K562 (cell line): ENCODE results near the gene SH3RF1. TPM values are rescaled to one million over a fixed set of nuclear protein-coding genes. Genes with fewer than 3 reads are reported as not detected.

Experiments used
- ATAC-seq: fragments of 200-7000 bp; cut with Tn5 transposase; 3 replicates; pipeline ENCODE4 v1.9.1; 2020; ENCODE audit warnings: moderate library complexity
- BruUV-seq: library from RNA; stranded (reverse); fragments of 400-500 nt; replicated peaks from 2 replicates; lab custom pipeline; 2021; lab: Mats Ljungman, UMichigan
- CTCF ChIA-PET: fragments of 300-600 bp; formaldehyde crosslinking; extraction: SDS; loops from one replicate; lab custom pipeline; 2021; ENCODE audit warnings: low intra/inter-chr PET ratio; lab: Yijun Ruan, JAX
- POLR2A ChIA-PET: fragments of 300-600, 350-650 bp; sonication (Branson Sonifier 250); formaldehyde crosslinking; extraction: SDS; loops from one replicate; lab custom pipeline; 2021; ENCODE audit warnings: antibody characterized with exemption, inconsistent platforms; lab: Yijun Ruan, JAX
- DNase-seq, 4 experiments: peaks; one replicate each; pipeline versions ENCODE4 v3.0.0 to v3.0.0-alpha.2; 2011 to 2018; ENCODE audit warnings: low spot score in 3 of 4, mixed read lengths in 3 of 4; ENCODE audit errors: extremely low read depth in 1 of 4
- FAIRE-seq: peaks from 2 replicates; lab custom pipeline; 2011; peaks lifted over from hg19 to GRCh38; lab: Jason Lieb, UNC
- H2AFZ ChIP-seq: 2 replicates; pipeline ENCODE4 v1.6.0; 2011; ENCODE audit warnings: low read depth, low read length, control low read depth, inconsistent platforms
- H3K27ac ChIP-seq: fragments of 200-600 bp; 3 replicates; pipeline ENCODE4 v1.8.0; 2011; ENCODE audit warnings: low read depth, mild to moderate bottlenecking, control low read depth, inconsistent platforms, low read length, moderate library complexity, mixed read lengths; ENCODE audit errors: extremely low read depth
- H3K27me3 ChIP-seq, 2 experiments: fragments of 300-600 bp in 1 of 2; 2 replicates in 1 of 2; 3 replicates in 1 of 2; pipeline versions ENCODE4 v1.6.0 to v1.8.0; 2011; ENCODE audit warnings: inconsistent platforms in 2 of 2, low read length in 2 of 2, mild to moderate bottlenecking in 1 of 2, mixed read lengths in 1 of 2, moderate library complexity in 1 of 2; ENCODE audit not compliant: control insufficient read depth in 2 of 2, insufficient read depth in 2 of 2
- H3K36me3 ChIP-seq: fragments of 300-600 bp; 3 replicates; pipeline ENCODE4 v1.8.0; 2011; ENCODE audit warnings: mild to moderate bottlenecking, low read length, inconsistent platforms; ENCODE audit not compliant: control insufficient read depth, insufficient read depth
- H3K4me1 ChIP-seq, 2 experiments: fragments of 200-600 bp in 1 of 2; replicated peaks in 1 of 2; 2 replicates in 1 of 2; 3 replicates in 1 of 2; pipeline versions ENCODE4 v1.5.1 to v1.8.0; 2011; ENCODE audit warnings: inconsistent platforms in 2 of 2, low read length in 2 of 2, mild to moderate bottlenecking in 1 of 2, mixed read lengths in 1 of 2, moderate library complexity in 1 of 2; ENCODE audit not compliant: control insufficient read depth in 2 of 2, insufficient read depth in 2 of 2
- H3K4me2 ChIP-seq: 2 replicates; pipeline ENCODE4 v1.6.1; 2011; ENCODE audit warnings: low read length, control low read depth, inconsistent platforms, mixed read lengths; ENCODE audit not compliant: insufficient read depth
- H3K4me3 ChIP-seq: fragments of 200-600 bp; sonication (generic), shearing (Covaris generic); 2 replicates; pipeline ENCODE4 v1.5.1; 2016; ENCODE audit warnings: control low read depth, inconsistent platforms
- H3K79me2 ChIP-seq: fragments of 200-600 bp; 3 replicates; pipeline ENCODE4 v1.8.0; 2011; ENCODE audit warnings: low read length, inconsistent platforms; ENCODE audit not compliant: control insufficient read depth, insufficient read depth
- H3K9ac ChIP-seq, 2 experiments: 2 replicates each; pipeline versions ENCODE4 v1.6.0 to v1.6.1; 2011; ENCODE audit warnings: low read depth in 2 of 2, low read length in 2 of 2, control low read depth in 1 of 2, inconsistent platforms in 1 of 2, mild to moderate bottlenecking in 1 of 2, mixed read lengths in 1 of 2; ENCODE audit not compliant: insufficient read depth in 1 of 2
- H3K9me1 ChIP-seq: one replicate; pipeline ENCODE4 v1.6.0; 2011; ENCODE audit warnings: inconsistent platforms, mild to moderate bottlenecking, low read length, moderate library complexity; ENCODE audit not compliant: control insufficient read depth, insufficient read depth
- H3K9me3 ChIP-seq: replicated peaks from 2 replicates; pipeline ENCODE4 v1.5.1; 2011; ENCODE audit warnings: low read depth, low read length, inconsistent platforms; ENCODE audit not compliant: control insufficient read depth, insufficient read depth
- H4K20me1 ChIP-seq: replicated peaks from 2 replicates; pipeline ENCODE4 v1.6.1; 2011; ENCODE audit warnings: low read length, inconsistent platforms, mixed read lengths; ENCODE audit not compliant: control insufficient read depth, insufficient read depth
- ARID1B ChIP-seq: fragments of 450-650 bp; IDR thresholded peaks from 2 replicates; pipeline ENCODE4 v1.6.1; 2016; ENCODE audit warnings: antibody characterized with exemption, mild to moderate bottlenecking, inconsistent platforms
- BCLAF1 ChIP-seq, 2 experiments: fragments of 450-650 bp in 1 of 2; IDR thresholded peaks; 2 replicates each; pipeline ENCODE4 v1.6.1; 2011 to 2017; ENCODE audit warnings: low read depth in 2 of 2, antibody characterized with exemption in 1 of 2, borderline replicate concordance in 1 of 2, low read length in 1 of 2, mild to moderate bottlenecking in 1 of 2, mixed read lengths in 1 of 2; ENCODE audit not compliant: control insufficient read depth in 1 of 2
- ELF4 ChIP-seq: fragments of 450-650 bp; formaldehyde crosslinking; IDR thresholded peaks from 2 replicates; pipeline ENCODE4 v1.4.0; 2022; ENCODE audit warnings: missing genetic modification characterization
- MYNN ChIP-seq, 2 experiments: sonication (generic); formaldehyde crosslinking in 1 of 2; IDR thresholded peaks; 2 replicates each; pipeline versions ENCODE4 v1.5.0 to v1.6.1; 2016 to 2020; ENCODE audit warnings: antibody characterized with exemption in 1 of 2, missing genetic modification reagents in 1 of 2
- RFX7 ChIP-seq: fragments of 250-450 bp; sonication (Bioruptor Pico); IDR thresholded peaks from 2 replicates; pipeline ENCODE4 v1.5.1; 2021; ENCODE audit warnings: mild to moderate bottlenecking
- ZBED1 ChIP-seq: IDR thresholded peaks from 2 replicates; pipeline ENCODE4 v1.6.1; 2014
- ZFX ChIP-seq: sonication (generic); formaldehyde crosslinking; IDR thresholded peaks from 2 replicates; pipeline ENCODE4 v1.8.0; 2022; ENCODE audit warnings: mild to moderate bottlenecking, missing genetic modification reagents, moderate library complexity
- ZNF778 ChIP-seq: fragments of 450-650 bp; formaldehyde crosslinking; IDR thresholded peaks from 2 replicates; pipeline ENCODE4 v1.4.0; 2020; ENCODE audit warnings: mild to moderate bottlenecking, moderate library complexity
- WGBS: fragments of 100-300 bp; shearing (Covaris generic); methylation state at CpG from one replicate; pipeline ENCODE4 v1.1.6; 2016; ENCODE audit warnings: low coverage, mixed read lengths; ENCODE audit not compliant: insufficient coverage; ENCODE audit errors: missing lambda C conversion rate; 5-methylcytosine and 5-hydroxymethylcytosine counted together
- in situ Hi-C: fragments of 300-500 bp; cut with MboI; formaldehyde crosslinking; loops from 4 replicates; pipeline ENCODE4 v1.15.0; 2018; ENCODE audit warnings: inconsistent platforms, mixed read lengths
- intact Hi-C: fragments of 100-400 bp; cut with micrococcal nuclease; formaldehyde crosslinking; loops from 2 replicates; pipeline ENCODE4 v1.14.2; 2022
- polyA plus RNA-seq, 8 experiments: library from polyadenylated mRNA; depleted of rRNA in 4 of 8; stranded (reverse) in 5 of 8; unstranded in 3 of 8; fragments of >200 nt; fragmentation: Nextera tagmentation in 2 of 8; fragmentation: Illumina TruSeq in 1 of 8; extraction: Ambion mirVana in 2 of 8; extraction: Trizol in 1 of 8; gene quantifications; 2 replicates each; pipeline versions ENCODE4 v1.2.1 to v1.2.3, GENCODE V29; 2011 to 2014; ENCODE audit warnings: inconsistent platforms in 1 of 8, missing spikeins in 1 of 8
- total RNA-seq, 7 experiments: library from RNA; depleted of rRNA in 6 of 7; stranded (reverse); fragments of >200 nt in 6 of 7; fragmentation: Illumina TruSeq in 2 of 7; extraction: Trizol in 2 of 7; gene quantifications; 2 replicates each; pipeline versions ENCODE4 v1.2.1 to v1.2.3, GENCODE V29; 2011 to 2021; ENCODE audit warnings: low replicate concordance in 1 of 7
- TF ChIP-seq, protein P1 (sequence below), 2 experiments: fragments of 450-650 bp; conservative IDR thresholded peaks; 2 replicates each; pipeline ENCODE4 v1.6.1; 2017; ENCODE audit warnings: mild to moderate bottlenecking in 2 of 2, moderate library complexity in 2 of 2

SH3RF1 gene
- total and polyA plus RNA-seq, 9 of the 15 experiments (the other 6 are each of a cell fraction or from before 2014, with no cell fraction given), result 0.04 to 0.16 (median 0.11) TPM; not detected in 6

DNA sequence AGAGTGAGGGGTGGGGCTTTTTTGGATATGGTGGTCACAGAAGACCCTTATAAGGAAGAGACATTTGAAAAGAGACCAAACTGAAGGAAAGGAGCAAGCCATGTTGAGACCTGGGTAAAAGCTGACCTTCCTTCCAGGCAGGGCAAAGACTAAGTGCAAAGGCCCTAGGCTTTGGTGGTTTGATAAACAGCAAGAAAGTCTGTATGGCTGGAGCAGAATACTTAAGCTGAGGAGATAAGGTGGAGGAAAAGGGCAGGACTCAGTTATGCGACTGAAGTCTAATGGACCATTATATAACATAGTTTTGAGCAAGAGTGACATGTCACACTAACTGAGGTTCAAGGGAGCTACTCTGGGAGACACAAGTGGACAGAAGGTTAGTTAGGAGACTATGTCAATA is 20.0 kb downstream of the SH3RF1 start (continued):
- TF ChIP-seq BCLAF1 (IDR thresholded peaks at IDR 0.05; ENCODE audit: borderline replicate concordance in 1 of 2, control insufficient read depth in 1 of 2, low read depth in 2 of 2, low read length in 1 of 2), result no peak
- TF ChIP-seq, protein P1, sequence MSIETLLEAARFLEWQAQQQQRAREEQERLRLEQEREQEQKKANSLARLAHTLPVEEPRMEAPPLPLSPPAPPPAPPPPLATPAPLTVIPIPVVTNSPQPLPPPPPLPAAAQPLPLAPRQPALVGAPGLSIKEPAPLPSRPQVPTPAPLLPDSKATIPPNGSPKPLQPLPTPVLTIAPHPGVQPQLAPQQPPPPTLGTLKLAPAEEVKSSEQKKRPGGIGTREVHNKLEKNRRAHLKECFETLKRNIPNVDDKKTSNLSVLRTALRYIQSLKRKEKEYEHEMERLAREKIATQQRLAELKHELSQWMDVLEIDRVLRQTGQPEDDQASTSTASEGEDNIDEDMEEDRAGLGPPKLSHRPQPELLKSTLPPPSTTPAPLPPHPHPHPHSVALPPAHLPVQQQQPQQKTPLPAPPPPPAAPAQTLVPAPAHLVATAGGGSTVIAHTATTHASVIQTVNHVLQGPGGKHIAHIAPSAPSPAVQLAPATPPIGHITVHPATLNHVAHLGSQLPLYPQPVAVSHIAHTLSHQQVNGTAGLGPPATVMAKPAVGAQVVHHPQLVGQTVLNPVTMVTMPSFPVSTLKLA (conservative IDR thresholded peaks at IDR 0.05), result no peak
- TF ChIP-seq ZBED1, result no peak

GRCh38 chr4:169249999-169250398 is 20.8 kb downstream of the SH3RF1 start:
- CTCF ChIA-PET, result no interaction called here
- POLR2A ChIA-PET, result no interaction called here
- FAIRE-seq, result no peak
- Histone ChIP-seq H3K9ac (no peak overlapping the region), H3K27me3 (no peaks in the 10 kb centered on the region), H3K79me2 (no peaks in the 10 kb centered on the region), H3K9me1 (no peaks in the 10 kb centered on the region), H3K27ac (no peak overlapping the region), H3K9me3 (no peaks in the 10 kb centered on the region), H3K36me3 (no peaks in the 10 kb centered on the region), H3K4me2 (no peak overlapping the region), H2AFZ (no peak overlapping the region), H4K20me1 (no peaks in the 10 kb centered on the region), H3K4me3 (no peak overlapping the region), H3K4me1 (no peaks in the 10 kb centered on the region)
- WGBS, result 0% methylated on average over 2 of the region's 2 CpGs
- ATAC-seq, result no peak
- in situ Hi-C loops, result no loop called here
- intact Hi-C loops, result no loop called here
- DNase-seq, result no peak
- BruUV-seq, result no TSS peak
- TF ChIP-seq ARID1B (no peak), ZNF778 (no peak), RFX7 (no peak), ELF4 (CRISPR knock-in tag) (no peak), ZFX (CRISPR knock-in tag) (no peak), MYNN (IDR thresholded peaks at IDR 0.05) (no peak), MYNN (CRISPR knock-in tag; IDR thresholded peaks at IDR 0.05) (no peak)
